H54 (cell line): ENCODE data around the gene GNAO1.

Source experiments
- DNase-seq: peaks from one replicate; pipeline ENCODE4 v3.0.0; 2011; ENCODE audit warnings: low spot score, mixed read lengths; ENCODE audit not compliant: insufficient read length
- FAIRE-seq: peaks from 3 replicates; lab custom pipeline; 2011; peaks lifted over from hg19 to GRCh38; lab: Jason Lieb, UNC
- POLR2A ChIP-seq: IDR thresholded peaks from 2 replicates; pipeline ENCODE4 v1.6.1; 2011; ENCODE audit warnings: low read depth, mild to moderate bottlenecking, low read length

The GNAO1 gene

DNA sequence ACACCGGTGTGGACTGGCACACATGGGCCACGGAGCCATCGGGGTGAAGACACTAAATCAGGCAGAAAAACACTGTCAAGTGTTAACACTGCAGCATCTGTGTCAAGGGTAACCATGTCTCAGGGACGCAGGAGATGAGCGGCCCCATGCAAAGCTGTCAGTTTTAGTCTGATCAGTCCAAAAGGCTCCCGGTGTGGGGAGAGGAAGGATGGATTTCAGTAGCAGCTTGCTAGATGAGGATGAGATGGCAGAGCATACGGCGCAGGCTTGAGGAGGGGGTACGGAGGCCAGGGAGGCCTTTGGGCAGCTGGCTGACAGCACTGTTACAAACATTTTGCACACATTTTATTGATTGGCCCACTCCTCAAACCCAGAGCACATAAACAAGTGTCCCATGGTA lies 98.1 kb downstream of the GNAO1 start:
- DNase-seq, result no peak
- TF ChIP-seq POLR2A, result no peak
- FAIRE-seq, result no peak

DNA sequence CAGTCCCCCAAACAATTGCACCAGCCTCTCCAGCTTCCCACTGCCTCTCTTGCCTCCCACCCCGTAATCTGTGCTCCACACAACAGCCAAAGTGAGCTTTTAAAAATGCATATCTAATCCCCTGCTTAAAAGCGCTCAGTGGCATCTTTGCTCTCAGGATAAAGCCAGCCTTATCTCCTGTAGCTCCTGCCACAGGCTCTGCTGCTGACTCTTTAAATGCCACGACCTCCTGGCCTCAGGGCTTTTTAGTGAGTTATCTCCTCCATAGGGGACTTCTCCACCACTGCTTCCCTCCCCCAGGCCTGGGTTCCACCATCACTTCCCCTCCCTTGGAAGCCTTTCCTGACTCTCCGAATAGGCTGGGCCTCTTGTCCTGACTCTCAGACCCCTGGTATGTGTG lies 98.6 kb downstream of the GNAO1 start:
- TF ChIP-seq POLR2A, result no peak
- DNase-seq (no peak), FAIRE-seq (no peak)

DNA sequence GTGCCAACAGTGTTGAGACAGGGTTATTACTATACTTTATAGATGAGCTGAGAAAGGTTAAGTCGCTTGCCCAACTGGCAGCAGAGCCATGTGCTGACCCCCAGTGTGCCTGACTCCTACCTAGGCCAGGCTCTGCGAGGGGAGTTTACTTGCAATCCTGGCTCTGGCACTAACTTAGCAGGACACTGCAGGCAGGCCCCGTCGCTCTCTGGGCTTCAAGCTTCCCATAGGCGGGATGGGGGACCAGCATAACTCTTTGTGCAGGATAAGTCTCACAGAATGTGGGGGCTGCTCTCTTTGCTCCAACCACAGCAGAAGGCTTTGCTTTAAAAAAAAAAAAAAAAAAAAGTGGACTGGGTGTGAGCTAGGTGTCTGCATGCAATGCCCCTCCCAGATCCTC lies 102.7 kb downstream of the GNAO1 start:
- DNase-seq, result no peak
- no peak for FAIRE-seq
- TF ChIP-seq POLR2A, result no peak

DNA sequence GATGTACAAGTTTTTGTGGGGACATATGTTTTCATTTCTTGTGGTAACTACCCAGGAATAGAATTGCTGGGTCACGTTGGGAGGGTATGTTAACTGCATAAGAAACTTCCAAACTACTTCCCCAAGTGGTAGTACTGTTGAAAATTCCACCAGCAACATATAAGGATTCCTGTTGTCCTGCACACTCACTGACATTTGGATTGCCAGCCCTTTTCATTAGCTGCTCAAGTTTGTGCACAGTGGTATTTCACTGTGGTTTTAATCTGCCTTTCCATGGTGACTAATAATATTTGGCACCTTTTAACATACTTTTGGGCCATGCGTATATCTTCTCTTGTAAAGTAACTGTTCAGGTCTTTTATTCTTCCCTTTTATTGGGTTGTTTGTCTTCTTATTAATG lies 103.3 kb downstream of the GNAO1 start:
- TF ChIP-seq POLR2A, result no peak
- FAIRE-seq (no peak), DNase-seq (no peak)

DNA sequence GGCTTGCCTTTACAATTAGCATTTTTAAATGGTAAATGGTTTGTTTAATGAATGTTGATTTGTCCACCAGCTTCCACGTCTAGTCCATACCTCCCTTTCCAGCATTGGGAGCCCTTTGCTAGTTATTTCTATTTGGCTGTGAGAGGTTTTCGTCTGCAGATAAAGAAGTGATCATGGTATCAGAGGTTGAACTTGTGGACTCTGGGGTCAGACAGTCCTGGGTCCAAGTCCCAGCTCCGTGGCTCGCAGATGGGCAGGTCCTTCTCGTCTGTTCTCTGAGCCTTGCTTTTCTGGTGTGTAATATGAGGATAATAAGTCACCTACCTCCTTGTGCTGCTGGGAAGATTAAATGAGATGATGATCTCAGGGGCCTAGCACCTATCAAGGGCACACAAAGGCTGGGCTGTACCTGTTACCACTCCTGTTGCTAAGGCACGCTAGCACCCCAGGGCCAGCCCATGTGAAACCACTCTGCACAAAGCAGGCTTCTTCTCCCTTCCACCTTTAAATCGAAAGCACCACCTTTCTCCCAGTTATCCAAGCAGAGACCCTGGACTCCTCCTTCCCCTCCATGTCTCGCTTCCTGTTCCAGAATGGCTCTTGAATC lies 103.9 kb downstream of the GNAO1 start:
- TF ChIP-seq POLR2A, result no peak

DNA sequence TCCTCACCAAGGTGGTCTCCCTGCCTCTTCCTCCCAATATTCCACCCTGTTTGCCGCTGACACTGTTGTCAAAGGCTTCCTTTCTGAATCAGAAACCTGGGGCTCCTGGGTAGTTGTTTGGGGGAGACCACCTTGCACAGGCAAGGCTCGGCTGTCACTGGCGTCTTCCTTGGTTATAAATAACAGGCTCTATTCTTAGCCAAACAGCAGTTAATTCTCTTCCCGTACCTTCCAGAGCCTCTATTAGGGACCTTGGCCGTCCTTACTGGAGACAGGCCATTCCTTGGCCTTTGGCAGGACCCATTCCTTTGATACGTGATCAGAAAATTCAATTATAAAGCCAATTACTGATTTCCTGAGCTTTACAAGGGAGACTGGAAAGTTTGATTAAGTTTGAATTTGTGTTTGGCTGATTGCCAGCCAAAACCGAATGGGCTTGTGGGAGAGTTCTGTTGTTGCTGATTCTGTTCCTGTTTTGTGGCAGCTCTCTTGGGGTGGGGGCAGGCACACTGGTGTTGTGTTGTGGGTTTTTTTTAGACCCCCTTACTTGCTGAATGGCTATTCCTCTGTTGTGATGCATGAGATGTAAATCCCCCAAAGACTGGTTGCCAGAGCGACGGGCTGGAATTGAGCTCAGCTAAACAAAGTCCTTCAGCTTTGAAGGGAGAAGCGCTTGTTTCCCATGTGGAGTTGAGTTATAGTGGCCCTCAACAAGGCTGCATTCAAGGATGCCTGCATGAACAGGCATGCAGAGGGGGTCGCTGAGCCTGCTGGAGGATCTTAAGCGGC lies 104.6 kb downstream of the GNAO1 start:
- no peak for TF ChIP-seq POLR2A
- FAIRE-seq, result no peak
- DNase-seq, result no peak

More for the DNA sequence above, 103.9 kb downstream of the GNAO1 start:
- DNase-seq, result no peak
- no peak for FAIRE-seq

DNA sequence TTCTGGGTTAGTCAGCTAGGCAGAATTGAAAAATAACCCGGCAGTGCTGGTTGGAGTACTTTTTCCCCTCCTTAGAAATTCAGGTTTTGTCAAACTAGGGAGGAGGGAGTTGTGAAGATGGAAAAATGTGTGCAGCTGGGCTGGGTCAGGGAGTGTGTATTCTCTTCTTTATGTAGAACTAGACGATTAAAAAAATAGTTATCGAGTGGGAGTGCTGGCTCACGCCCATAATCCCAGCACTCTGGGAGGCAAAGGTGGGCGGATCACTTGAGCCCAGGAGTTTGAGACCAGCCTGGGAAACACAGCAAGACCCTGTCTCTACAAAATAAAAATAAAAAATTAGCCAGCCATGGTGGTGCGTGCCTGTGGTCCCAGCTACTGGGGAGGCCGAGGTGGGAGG lies 106.4 kb downstream of the GNAO1 start:
- TF ChIP-seq POLR2A, result no peak
- DNase-seq (no peak), FAIRE-seq (no peak)

DNA sequence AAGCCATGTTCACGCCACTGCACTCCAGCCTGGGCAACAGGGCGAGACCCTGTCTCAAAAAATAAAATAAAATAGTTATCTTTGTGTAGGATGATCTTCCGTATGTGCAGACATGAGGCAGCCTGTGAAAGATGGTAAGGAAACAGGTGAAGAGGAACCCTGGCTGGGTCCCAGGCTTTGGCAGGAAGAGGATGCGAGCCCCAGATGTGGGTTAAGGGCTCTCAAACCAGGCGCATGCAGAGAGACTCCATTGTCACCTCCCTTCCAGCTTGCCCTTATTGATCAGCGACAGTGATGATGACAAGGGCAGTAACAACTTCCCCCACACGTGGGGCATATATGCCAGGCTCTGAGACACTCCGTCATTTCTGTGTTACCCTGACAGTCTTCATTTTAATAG lies 106.8 kb downstream of the GNAO1 start:
- TF ChIP-seq POLR2A, result no peak
- FAIRE-seq (no peak), DNase-seq (no peak)

DNA sequence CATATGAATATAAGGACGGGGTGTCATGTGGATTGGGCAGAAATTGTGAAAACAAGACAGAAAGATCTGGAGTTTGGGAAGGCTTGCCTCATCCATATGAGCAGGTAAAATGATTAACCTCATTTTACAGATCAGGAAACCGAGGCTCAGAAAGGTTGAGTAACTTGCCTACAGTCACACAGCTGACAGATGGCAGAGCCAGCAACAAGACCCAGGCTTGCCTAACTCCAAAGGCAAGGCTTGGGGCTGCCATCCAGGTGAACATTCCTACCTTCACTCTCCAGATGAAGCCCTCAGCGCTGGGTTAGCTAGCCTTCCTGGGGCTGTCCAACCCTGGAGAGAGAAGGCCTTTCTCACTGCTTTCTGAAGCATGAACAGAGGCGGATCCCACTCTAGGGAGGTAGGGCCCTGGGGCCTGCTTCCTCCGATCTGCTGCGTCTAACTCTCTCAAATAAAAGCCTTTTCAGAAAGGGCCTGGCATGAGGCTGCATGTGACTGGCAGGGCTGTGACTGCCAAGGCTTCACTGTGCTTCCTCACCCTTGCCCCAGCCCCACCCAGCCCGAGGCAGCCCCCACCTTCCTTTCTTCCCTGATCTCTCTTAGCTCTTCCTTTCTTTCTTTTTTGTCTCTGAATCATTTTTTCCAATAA lies 107.8 kb downstream of the GNAO1 start:
- DNase-seq (no peak), FAIRE-seq (no peak)
- TF ChIP-seq POLR2A, result no peak

DNA sequence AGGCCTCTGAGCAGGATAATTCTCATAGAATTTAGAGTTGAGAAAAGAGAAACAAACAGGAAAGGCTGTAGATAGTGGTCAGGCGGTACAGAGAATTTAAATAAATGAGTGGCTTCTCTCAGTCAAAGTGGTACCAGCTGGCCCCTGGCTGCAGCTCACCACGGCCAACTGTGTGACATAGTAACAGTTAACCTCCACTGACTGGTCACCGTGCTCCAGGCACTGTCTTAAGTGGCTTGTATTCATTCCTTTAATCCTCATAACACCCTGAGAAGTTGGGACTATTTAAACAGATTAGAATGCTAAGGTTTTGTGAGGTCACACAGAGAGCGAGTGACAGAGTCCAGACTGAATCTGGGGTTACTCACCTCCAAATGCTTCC lies 108.9 kb downstream of the GNAO1 start:
- no peak for FAIRE-seq
- no peak for TF ChIP-seq POLR2A
- DNase-seq, result no peak

DNA sequence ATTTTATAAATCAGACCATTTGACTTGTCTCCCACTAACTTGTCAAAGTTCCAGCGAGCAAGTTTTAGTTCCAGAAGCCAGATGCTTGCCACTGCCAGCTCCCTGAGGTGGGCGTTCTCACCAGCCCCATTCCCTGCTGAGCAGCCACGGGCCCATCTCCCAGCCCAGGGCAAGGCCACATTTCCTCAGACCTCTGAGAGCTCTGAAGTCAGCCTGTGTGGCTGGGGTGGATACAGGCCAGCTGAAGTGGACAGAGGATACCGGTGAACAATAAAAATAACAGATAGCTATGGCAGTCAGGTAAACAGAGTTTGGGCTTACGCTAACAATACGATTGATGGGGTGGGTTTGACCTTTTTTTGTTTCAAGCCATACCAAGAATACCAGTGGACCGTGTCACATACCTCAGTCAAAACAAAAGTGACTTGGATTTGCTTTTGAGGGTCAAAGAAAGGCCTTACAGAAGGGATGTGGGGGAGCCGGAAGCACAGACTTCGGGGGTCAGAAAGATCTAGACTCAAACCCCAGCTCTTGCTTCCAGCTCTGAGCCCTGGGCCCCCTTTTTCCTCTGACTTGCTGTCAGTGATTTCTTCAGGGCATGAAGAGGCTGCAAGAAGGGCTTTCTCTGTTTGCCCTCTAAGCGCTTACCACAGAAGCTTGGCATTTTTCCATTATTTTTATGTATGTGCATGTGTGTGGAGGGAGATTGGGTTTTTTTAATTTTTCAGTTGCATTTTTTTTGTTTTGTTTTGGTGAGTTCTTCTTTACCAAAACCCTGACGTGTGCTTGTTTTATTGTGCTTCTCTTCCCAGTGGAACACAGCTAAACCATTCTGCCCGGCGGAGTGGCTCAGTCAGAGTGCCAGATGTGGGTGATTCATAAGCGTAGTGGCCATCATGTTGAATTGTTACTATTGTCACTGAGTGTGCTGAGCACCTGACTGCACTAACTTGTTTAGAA lies 109.9 kb downstream of the GNAO1 start:
- TF ChIP-seq POLR2A, result no peak
- no peak for DNase-seq
- peak; percentile 45 for FAIRE-seq

DNA sequence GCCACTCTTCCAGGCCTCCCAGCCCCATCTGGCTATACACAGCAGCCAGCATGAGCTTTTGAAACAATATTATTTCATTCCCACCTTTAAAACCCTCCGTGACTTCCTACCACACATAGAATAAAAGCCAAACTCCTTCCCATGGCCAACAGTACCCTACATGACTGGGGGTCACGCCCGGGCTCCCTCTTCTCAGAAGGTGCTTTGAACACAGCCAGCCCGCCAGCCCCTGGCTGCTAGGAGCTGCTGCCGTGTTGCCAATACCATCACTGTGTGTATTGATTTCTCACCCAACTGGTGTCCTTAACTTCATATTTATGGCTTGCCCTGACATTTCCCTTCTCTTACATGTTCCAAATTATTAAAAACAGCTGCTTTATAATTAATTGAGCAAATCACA lies 111.2 kb downstream of the GNAO1 start:
- DNase-seq (no peak), FAIRE-seq (no peak)
- TF ChIP-seq POLR2A, result no peak

DNA sequence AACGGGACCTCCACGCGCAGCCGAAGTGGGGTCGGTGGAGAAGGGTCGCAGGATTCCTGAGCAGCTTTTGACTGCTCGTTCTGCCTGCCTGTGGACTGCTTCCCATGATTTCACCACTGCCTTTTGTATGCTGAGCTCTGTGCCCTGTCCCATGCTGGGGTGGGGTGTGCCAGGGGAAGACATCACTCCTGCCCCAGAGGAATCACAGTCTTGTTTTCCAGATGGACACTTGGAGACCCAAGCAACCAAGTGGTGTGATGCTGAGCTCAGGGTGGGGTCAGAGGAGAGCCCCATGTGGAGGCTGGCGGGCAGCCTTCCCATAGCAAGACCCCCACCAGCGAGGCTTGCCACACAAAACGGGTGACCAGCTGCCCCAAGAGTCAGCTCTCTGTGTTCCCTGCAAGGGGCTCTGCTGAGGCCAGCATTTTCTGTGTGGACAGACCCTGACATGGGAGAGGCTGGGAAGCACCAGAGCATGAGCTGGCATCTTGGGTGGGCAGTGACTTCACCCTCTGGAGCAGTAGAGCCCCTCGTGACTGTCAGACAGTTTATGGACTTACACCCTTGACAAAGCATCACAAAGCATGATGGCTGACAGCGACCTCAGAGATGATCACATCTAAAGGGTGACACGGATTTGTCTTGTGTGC lies 111.9 kb downstream of the GNAO1 start:
- FAIRE-seq (no peak), DNase-seq (no peak)
- TF ChIP-seq POLR2A, result no peak
